NCI-H2227 treated with DMSO at 0.1 percent for 48 hours (cell line): Measurements from ENCODE around the gene CLUH.

Source experiments
- DNase-seq: peaks from one replicate; lab custom pipeline; 2025; lab: John Stamatoyannopoulos, UW

CLUH gene

GRCh38 chr17:2711608-2712299, at the start of gene CLUH:
Gene CLUH (minus strand): TSS chr17:2711764. CDS start chr17:2711661, 103 bp downstream.
- DNase-seq, result peak; percentile 70

- DNase-seq, result no peak
Observed at GRCh38 chr17:2758870-2759269, 47.3 kb upstream of the CLUH start.

GRCh38 chr17:2755891-2756724, 44.5 kb upstream of the CLUH start:
- no peak for DNase-seq

- DNase-seq, result no peak
Observed at GRCh38 chr17:2751491-2751890, 39.9 kb upstream of the CLUH start.

DNA sequence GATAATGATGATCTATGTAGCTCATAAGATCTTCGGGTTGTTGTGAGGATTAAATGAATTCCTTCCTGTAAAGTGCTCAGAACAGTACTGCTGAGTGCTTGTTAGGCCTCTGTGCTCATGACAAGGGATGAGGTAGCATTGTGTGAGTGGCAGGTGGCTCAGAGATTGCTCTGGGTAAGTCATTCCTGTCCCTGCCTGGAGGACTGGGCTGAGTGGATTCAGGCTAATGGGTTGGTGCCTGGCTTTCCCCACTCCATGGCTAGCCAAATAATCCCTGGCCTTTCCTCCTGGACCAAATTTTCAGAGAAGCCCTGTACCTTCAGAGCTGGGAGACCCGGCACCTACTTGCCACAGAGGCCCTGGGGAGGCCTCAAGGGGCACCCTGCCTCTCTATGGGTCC, 39.2 kb upstream of the CLUH start:
- DNase-seq, result no peak

DNA sequence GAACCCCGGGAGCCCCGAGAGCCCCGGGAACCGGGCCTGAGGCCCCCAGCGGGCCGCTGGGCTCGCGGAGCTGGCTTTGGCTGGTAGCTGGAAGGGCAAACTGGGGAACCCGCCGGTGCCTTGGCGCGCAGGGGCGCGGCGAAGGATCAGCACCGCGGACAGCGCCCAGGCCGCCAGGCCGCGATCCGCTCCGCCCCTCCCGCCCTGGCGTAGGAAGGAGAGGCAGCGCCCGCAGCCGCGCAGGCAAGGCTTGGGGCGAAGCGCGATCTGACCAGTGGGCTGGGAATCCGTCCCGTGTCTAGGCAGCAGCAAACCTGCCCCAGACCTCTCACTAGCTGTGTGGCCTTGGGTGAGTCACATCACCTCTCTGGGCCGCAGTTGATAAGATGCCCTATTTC, 38.2 kb upstream of the CLUH start:
- DNase-seq, result peak; percentile 46

DNA sequence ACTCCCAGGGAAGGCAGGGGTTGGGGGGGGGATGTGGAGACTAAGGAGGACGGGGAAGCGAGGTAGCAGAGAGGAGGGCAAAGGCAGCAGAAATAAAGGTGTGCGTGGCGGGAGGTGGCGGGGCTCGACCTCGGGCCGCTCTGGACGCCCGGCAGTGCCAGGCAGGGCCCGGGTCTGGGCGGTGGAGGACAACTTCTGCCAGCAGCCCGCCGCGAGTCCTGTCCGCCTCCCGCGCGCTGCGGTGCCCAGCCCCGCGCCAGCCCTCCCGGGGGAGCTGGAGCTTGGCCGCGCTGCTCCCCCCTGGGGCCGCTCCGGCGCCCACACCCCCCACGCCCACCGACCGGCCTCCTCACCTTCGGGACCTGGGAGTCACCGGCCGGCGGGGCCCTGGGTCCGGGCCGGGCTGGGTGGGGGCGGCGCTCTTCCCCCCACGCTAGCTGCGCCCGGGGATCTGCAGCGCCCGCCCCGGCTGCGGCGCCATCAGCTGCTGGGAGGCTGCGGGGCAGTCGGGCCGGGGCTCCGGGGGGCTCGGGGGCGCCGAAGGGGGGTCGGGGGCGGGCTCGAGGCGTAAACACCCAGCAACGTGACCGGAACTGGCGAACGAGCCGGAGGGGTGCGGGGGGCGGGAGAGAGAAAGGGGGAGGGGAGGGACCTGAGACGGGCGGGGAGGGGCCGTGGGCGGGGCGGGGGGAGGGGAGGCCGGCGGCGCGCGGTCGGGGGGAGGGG, 37.7 kb upstream of the CLUH start, which contains the start of gene CCDC92B:
TSS of gene CCDC92B (minus strand) at position 595 of the 726 bp plus-strand sequence. CDS start 14,507 bp downstream, outside the sequence.
- DNase-seq, result peak; percentile 46

DNA sequence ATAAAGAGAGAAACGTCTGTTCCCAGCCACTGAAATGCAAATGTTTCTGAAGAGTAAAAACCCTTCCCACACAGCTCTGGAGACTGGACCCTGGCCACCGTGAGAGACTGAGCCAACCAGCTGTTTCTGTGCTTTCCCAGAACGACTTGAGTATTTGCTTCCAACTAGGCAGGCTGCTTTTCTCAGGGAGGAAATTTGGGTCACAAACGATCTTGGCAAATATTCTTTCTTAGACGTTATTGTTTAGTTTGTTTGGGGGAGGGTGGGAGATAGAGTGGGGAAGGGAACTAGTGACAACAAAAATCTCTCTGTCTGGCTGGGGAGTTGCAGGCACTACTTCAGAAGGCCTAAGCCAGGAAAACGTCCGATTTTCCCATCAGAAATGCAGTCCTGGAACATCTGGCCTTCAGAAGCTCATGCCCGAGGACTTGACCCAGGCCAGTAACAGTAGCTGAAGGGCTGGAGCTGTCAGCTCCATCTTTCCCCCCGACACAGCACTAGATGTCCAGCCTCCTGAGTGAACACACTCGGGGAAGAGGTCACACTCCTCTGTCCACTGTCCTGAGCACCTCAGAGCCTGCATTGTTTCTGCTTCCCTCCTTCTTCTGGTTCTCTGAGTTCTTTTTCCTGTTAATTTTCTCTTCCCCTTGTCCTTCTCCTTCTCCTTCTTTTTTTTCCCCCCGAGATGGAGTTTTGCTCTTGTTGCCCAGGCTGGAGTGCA, 33.9 kb upstream of the CLUH start:
- no peak for DNase-seq

GRCh38 chr17:2737693-2738092, 26.1 kb upstream of the CLUH start:
- DNase-seq, result no peak

DNA sequence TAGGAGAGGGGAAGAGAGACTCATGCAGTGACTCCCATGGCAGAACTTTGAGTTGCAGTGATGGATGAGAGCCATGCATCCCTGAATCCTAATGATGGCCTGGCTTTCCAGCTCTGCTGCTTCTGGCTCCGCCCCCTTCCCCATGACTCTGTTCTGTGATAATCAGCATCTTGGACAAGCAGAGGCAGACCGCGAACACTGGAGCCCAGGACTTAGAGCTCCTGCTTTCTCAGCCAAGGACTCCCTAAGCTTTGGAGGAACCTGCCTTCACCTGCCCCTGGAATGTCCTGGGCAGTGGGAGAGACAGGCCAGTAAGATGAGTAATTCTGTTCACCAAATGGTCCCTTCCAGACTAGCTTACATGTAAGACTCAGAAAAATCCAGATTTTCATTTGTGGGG, 25.4 kb upstream of the CLUH start:
- DNase-seq, result no peak

GRCh38 chr17:2735896-2736295, 24.3 kb upstream of the CLUH start:
- no peak for DNase-seq

DNA sequence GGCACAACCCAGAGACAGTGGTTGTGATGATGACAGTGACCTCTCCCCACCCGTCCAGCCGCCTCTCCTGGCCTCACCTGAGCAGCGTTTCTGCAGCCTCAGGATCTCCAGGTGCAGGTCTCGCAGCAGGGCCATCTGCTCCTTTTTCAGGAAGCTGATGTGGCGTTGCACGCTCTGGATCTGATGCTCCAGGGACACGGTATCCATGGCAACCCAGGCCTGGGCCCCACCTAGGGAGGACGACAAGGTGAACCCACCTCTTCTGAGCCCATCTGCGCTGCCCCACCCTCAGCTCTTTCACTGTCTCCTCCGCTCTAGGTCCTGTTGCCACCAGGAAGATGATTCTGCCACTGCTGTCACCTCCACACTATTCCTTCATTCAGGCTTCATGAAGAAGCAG, 23.4 kb upstream of the CLUH start:
- no peak for DNase-seq

DNA sequence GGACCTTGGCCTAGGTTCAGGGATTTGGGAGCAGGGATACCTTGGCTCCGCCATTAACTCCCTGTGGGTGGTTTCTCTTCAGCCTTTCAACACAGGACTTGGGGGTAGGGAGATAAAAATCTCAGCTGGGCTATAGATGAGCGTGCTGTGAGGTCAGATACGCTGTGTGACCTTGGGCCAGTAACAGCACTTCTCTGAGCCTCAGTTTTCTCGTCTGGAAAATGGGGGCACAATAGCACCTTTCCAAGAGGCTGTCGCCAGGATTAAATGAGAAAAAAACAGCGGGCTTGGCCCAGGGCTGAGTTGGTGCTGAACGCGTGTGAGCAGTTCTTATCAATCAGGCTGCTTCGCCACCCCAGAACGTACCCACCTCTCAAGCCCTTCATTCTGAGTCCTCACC, 20.2 kb upstream of the CLUH start:
- no peak for DNase-seq

DNA sequence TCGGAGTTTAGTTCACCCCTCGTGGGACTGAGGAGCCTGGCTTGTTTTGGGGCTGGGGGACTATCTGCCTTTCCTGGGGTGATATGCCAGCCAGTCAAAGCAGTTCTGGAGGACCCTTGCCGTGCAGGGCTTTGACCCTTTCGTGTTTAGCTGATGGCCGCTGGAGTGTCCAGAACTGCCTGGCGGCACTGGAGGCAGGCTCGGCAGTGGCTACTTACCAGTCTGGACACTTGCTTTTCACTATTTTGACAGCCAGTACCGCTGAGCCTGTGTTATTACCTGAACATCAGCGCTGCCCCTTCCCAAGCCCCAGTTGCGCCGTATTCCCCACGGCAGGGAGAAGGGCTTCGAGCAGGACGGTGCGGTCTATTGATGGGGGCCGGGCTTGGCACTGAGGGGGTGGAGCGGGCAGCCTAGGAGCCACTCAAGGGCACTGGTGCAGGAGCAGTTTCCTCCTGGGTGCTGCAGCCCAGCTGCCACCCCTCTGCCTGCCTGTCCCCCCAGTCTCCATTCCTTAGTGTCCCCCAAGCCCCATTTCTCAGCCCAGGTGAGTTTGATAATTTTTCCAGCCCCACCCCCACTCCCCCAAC, 19.3 kb upstream of the CLUH start:
- DNase-seq, result no peak

DNA sequence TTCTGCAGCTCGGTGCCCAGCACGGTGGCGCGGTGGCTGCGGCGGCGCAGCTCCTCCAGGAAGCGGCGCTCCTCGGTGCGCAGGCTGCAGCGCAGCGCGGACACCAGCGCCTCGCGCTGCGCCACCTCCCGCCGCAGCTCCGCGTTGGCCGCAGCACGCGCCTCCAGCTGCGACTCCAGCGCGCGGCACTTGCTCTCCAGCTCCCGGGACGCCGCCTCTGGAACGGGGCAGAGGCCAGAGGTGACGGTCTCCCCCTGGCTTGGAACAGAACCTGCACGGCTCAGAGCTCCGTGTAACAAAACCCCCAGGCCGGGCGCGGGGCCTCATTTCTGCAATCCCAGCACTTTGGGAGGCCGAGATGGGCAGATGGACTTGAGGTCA, 13.2 kb upstream of the CLUH start:
- DNase-seq, result no peak

GRCh38 chr17:2723997-2724783, 12.6 kb upstream of the CLUH start:
- no peak for DNase-seq

GRCh38 chr17:2723505-2723996, 12.0 kb upstream of the CLUH start:
- no peak for DNase-seq

- DNase-seq, result no peak
Observed at GRCh38 chr17:2722611-2723010, 11.0 kb upstream of the CLUH start.

GRCh38 chr17:2721603-2722002, 10.0 kb upstream of the CLUH start:
- no peak for DNase-seq

GRCh38 chr17:2719861-2720260, 8.3 kb upstream of the CLUH start:
- no peak for DNase-seq
